Stimulated activated CD4-positive, alpha-beta T cell treated with anti-CD3 and anti-CD28 coated beads, Interleukin-4, amount 100 ng/mL, for 24 hours (primary cell): ENCODE data around the gene PTPRD.

ENCODE experiments used
- DNase-seq: peaks from one replicate; pipeline ENCODE4 v3.0.0-alpha.2; 2020

PTPRD gene

GRCh38 chr9:8694983-8695588, 1917.7 kb downstream of the PTPRD start:
- DNase-seq, result no peak

GRCh38 chr9:8693464-8693863, 1919.3 kb downstream of the PTPRD start:
- DNase-seq, result no peak

DNA sequence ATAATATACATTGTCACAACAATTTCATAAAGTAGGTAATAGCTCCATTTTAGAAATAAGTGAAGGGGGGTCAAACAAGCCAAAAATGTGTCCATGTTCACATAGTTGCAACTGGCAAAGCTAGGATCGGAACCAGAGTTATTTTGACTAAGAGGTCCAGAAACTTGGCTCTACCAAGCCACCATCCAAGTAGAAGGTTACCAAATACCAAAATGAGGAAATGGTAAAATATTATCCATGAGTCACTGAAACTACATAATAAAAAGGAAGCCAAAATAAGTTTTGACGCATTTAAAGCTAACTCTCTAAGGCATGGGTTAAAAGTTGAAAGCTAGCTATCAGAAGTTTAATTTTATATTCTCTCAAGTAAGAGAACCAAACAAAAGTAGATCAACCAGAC, 1926.3 kb downstream of the PTPRD start:
- no peak for DNase-seq

- DNase-seq, result no peak
These were observed 1927.0 kb downstream of the PTPRD start for GRCh38 chr9:8685825-8686224.

DNA sequence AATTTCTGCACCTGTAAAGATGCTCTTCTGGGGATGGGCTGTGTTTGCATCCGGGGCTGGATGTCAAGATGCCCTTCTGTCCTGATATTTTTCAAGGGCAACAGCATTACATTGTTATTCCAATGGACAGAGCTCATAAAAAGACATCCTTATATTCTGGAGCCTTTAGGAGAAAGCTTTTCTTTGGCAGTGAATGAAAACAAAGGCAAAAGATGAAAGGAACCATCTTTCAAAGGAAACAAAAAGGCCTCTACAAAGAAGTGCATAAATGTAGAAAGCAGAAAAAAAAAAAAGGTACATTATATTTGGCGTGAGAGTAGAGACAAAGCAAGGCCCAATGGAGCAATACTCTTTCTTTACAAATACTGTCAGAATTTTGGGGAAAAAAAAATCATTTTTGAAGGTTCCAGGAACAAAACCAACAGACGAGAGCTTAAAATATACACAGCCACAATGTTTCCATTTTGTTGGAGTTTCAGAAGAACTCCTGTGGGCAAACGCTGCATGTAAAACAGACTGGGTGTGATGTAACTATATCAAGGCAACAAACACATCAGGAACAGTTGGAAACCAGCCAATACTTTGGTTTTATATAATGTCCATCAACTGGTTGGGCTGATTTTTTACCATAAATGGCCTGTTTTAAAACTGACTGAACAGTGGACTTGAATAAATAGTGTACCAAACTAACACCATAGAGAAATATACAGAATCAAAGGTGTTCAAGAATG, 1927.7 kb downstream of the PTPRD start:
- DNase-seq, result no peak

- no peak for DNase-seq
These were observed 1929.3 kb downstream of the PTPRD start for GRCh38 chr9:8683496-8683895.

DNA sequence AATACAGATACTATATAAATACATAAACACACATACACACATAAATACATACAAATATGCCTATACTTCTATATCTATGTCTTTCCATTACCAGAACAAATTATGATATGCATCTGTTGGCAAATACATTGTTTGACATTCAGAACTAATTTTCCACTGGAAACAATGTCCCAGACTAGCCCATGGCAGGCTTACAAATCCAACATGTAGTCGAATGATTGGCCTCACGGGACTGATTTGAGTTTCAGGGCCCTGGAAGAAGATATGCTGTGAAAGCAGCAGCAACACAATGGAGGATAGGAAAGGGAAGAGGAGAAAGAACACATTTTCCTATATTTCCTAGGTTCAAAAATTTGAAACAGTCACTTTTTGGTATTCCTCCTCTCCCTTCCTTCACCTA, 1932.1 kb downstream of the PTPRD start:
- no peak for DNase-seq

- DNase-seq, result no peak
These were observed 1932.6 kb downstream of the PTPRD start for GRCh38 chr9:8680157-8680556.

GRCh38 chr9:8679371-8679822, 1933.4 kb downstream of the PTPRD start:
- DNase-seq, result no peak

DNA sequence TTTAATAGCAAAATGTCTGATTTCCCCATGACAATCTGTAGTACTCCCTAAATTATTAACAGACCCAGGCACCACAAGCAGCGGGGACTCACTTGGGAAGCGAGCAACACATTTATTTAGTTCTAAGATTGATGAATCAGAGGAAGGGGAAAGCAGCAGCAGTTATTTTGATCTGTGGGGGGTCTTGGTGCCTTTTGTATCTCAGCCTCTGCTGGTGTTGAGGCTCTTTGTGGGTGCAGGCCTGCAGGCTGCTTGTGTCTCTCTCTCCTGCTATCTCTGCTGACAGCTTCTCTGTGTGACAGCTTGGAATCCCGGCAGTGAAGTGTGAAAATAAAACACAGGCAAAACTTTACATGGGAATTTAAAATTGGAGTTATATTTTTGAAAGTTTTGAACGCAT, 1935.1 kb downstream of the PTPRD start:
- no peak for DNase-seq

DNA sequence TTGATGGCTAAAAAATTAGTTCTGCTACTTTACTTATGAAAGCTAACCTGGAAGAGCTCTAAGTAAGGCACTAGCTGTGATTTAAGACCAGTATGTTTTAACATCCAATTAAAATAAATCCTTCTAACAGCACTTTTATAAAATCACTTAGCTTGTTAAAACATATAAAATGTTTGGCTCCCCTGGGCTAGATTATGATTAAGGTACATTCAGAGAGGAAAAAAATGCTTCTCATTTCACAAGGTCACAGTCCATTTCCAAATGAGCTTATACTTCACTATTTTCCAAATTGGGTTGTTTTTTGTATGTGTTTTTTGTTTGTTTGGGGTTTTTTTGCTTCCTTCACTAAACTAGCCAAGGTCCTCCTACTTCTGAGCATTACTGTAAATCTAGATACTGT, 1938.3 kb downstream of the PTPRD start:
- no peak for DNase-seq

DNA sequence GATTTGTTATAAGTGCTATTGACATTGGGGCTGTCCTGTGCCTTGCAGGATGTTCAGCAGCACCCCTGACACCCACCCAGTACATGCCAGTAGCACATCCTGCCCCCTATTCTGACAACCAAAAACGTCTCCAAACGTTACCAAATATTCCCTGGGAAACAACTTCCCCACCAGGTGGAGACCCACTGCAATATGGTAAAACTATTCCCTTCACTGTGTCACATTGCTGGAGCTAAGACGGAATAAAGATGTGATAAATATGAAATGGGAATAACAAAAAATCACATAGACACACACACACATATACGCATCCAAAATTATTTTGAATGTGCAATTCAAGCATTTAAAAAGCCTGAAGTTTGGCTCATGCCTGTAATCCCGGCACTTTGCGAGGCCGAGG, 1939.0 kb downstream of the PTPRD start:
- no peak for DNase-seq

GRCh38 chr9:8670751-8671150, 1942.1 kb downstream of the PTPRD start:
- DNase-seq, result no peak

- DNase-seq, result no peak
These were observed 1944.1 kb downstream of the PTPRD start for GRCh38 chr9:8668751-8669150.

DNA sequence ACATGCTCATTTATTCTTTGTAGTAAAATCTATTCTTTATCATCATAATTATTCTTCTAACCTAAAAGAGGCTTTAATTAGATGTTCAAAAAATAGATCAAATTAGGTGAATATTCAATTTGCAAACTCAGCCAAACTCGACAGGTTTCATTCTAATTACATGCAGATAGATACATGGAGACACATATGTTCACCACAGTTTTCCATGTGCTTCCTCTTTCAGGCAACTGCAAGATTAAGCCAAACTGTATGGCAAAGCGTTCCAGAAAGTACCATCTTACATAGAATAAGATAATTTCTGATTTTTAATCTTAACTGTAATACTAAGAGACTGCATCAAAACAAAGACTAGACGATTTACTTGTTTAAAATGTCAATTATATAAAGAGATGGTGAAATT, 1944.6 kb downstream of the PTPRD start:
- DNase-seq, result no peak

GRCh38 chr9:8666060-8666459, 1946.7 kb downstream of the PTPRD start:
- DNase-seq, result no peak

DNA sequence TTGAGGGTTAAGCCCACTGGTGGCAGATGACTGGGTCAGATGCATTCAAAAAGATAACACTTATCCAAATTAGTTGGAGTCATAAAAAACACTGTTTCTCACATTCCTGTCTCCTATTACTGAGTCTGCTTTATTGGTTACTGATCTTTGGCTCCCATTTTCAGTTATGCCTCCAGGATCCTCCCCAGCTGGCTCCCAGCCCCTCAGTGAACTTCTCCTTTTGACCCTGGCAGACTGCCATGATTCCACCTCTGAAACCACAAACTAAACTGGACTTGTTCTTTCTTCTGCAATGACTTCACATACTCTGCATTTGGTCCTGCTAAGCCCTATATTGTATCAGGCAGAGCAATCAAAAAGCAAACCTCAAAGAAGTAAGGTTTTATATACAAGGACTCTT, 1952.4 kb downstream of the PTPRD start:
- no peak for DNase-seq

DNA sequence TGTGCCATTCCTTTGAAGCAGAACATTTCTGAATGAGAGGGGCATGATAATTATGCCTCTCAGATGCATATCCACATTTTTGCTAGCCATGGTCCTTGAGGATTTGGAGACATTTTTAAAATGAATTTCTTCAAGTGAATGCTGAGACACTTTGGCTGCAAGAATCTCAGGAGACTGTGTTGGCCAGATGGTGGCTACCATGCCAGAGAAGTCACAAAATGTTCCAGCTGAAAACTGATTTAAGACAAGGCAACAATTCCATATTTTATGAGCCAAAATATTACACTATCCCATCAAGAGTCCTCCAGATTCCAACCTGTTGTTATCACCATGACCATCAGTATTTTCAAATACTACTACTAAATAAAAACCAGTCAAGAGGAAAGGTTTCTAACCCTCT, 1953.7 kb downstream of the PTPRD start:
- DNase-seq, result no peak

- no peak for DNase-seq
These were observed 1957.7 kb downstream of the PTPRD start for GRCh38 chr9:8655071-8655470.

DNA sequence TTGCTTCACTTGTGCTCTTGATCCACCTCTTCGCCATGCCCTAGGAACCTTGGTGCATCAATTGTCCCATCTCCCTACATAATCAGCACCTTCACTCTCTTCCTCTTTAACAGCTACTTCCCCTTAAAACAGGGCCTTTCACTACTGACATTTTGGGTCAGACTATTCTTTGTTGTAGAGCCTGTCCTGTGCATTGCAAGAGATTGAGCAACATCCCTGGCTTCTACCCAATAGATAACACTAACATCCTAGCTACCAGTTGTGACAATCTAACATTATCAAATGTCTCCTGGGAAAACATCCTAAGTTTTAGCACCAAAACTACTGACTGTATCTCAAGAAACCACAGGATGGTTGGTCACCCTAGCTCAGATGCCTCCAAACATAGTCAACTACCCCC, 1958.9 kb downstream of the PTPRD start:
- no peak for DNase-seq

GRCh38 chr9:8653111-8653510, 1959.7 kb downstream of the PTPRD start:
- DNase-seq, result no peak

GRCh38 chr9:8652255-8652654, 1960.5 kb downstream of the PTPRD start:
- no peak for DNase-seq

GRCh38 chr9:8651846-8652215, 1961.0 kb downstream of the PTPRD start:
- no peak for DNase-seq

DNA sequence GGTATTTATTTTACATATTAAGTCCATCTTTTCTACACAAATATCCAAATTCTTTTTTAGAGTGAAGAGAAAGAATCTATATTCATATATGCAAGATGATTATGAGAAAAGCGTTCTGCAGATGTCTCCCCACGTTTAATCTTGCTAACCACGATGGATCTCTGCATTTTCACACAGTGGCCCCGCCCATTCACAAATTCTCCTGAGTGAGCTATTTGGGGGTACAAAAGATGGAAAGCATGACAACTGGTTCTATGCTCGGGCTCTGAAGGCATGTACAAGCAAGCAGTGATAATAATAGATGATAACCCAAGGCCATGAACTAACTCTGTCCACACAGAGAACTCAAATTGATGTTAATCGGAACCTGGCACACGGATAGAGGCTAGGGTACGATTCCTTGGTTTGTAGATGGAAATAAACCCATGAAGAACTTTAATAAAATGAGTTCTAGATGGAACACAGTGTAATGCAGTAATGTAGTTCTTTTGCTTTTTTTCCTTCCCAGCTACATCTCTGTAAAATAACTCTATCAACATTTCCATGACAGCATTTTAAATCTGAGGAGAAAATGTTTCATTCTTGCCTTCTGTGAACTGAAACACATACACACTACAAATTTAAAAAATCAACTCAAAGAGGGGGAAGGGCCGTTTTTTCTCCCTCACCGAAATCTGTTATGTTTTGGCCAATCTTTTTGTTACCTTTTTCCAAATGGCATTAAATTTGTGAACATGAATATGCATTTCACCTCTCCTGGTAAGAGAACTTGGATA, 1961.5 kb downstream of the PTPRD start:
- no peak for DNase-seq
